H1 (cell line): ENCODE results near the gene HERC4. TPM values are rescaled to one million over a fixed set of nuclear protein-coding genes. Genes with fewer than 3 reads are reported as not detected.
A peak's percentile ranks its signal among the peaks of the same experiment; 100 is the strongest.
"Not testable (repeated sequence)": the region's sequence is repeated elsewhere in the genome, so short reads cannot be mapped to it uniquely, and the experiment has no call there.

Source experiments
- CTCF ChIA-PET: fragments of 300-600 bp; sonication (Branson Sonifier 250); formaldehyde crosslinking; loops from one replicate; lab custom pipeline; 2021; ENCODE audit not compliant: partially characterized antibody; lab: Charles Lee
- POLR2A ChIA-PET: fragments of 300-600 bp; sonication (Branson Sonifier 250); formaldehyde crosslinking; loops from one replicate; lab custom pipeline; 2021; ENCODE audit warnings: inconsistent platforms; ENCODE audit not compliant: partially characterized antibody; lab: Charles Lee
- DNase-seq, 2 experiments: peaks; one replicate each; pipeline versions ENCODE4 v3.0.0 to v3.0.0-alpha.2; 2010 to 2022; ENCODE audit warnings: low spot score in 2 of 2, low read depth in 1 of 2, mixed read lengths in 1 of 2
- FAIRE-seq: peaks from 2 replicates; lab custom pipeline; 2011; peaks lifted over from hg19 to GRCh38; lab: Jason Lieb, UNC
- H2AFZ ChIP-seq: 2 replicates; pipeline ENCODE4 v1.8.1; 2012; ENCODE audit warnings: low read length, inconsistent platforms
- H2AK5ac ChIP-seq: 2 replicates; pipeline ENCODE4 v1.6.1; 2013; ENCODE audit warnings: low read depth, low read length
- H2BK120ac ChIP-seq: replicated peaks from 2 replicates; pipeline ENCODE3; 2013; ENCODE audit warnings: low read depth, low read length, inconsistent platforms
- H2BK12ac ChIP-seq: 2 replicates; pipeline ENCODE4 v1.6.1; 2013; ENCODE audit warnings: low read depth, low read length
- H2BK15ac ChIP-seq: 2 replicates; pipeline ENCODE4 v1.6.1; 2013; ENCODE audit warnings: low read length
- H2BK20ac ChIP-seq: 2 replicates; pipeline ENCODE4 v1.6.1; 2013; ENCODE audit warnings: low read length
- H2BK5ac ChIP-seq: 2 replicates; pipeline ENCODE4 v1.6.1; 2013; ENCODE audit warnings: low read depth, low read length
- H3K14ac ChIP-seq: 2 replicates; pipeline ENCODE4 v1.6.1; 2013; ENCODE audit warnings: inconsistent platforms; ENCODE audit not compliant: insufficient read length
- H3K18ac ChIP-seq: 2 replicates; pipeline ENCODE4 v1.6.1; 2013; ENCODE audit warnings: low read length; ENCODE audit errors: extremely low read depth
- H3K23ac ChIP-seq: 2 replicates; pipeline ENCODE4 v1.6.1; 2013; ENCODE audit warnings: inconsistent platforms; ENCODE audit not compliant: insufficient read length
- H3K23me2 ChIP-seq: 2 replicates; pipeline ENCODE4 v1.6.1; 2013; ENCODE audit warnings: low read depth, low read length
- H3K27ac ChIP-seq: 2 replicates; pipeline ENCODE4 v1.6.1; 2011; ENCODE audit warnings: low read depth, low read length, inconsistent platforms
- H3K27me3 ChIP-seq, 4 experiments: replicated peaks in 1 of 4; 1 replicate in 1 of 4; 2 replicates in 3 of 4; pipeline versions ENCODE4 v1.6.1 to v1.8.1; 2011 to 2013; ENCODE audit warnings: low read length in 3 of 4, mild to moderate bottlenecking in 3 of 4, inconsistent platforms in 2 of 4, mixed read lengths in 2 of 4, moderate library complexity in 1 of 4; ENCODE audit not compliant: control insufficient read depth in 3 of 4, insufficient read depth in 3 of 4; ENCODE audit errors: extremely low read depth in 1 of 4
- H3K36me3 ChIP-seq, 4 experiments: 2 replicates each; pipeline versions ENCODE4 v1.6.1 to v1.8.1; 2011 to 2013; ENCODE audit warnings: mild to moderate bottlenecking in 4 of 4, low read length in 3 of 4, moderate library complexity in 2 of 4, control low read depth in 1 of 4, inconsistent platforms in 1 of 4; ENCODE audit not compliant: insufficient read depth in 4 of 4, control insufficient read depth in 2 of 4
- H3K4ac ChIP-seq: replicated peaks from 2 replicates; pipeline ENCODE3; 2013; ENCODE audit warnings: low read length, low read depth, mixed read lengths, inconsistent platforms; ENCODE audit not compliant: insufficient read length
- H3K4me1 ChIP-seq, 4 experiments: replicated peaks in 1 of 4; 1 replicate in 1 of 4; 2 replicates in 3 of 4; pipeline versions ENCODE4 v1.6.1 to v1.8.1; 2011 to 2013; ENCODE audit warnings: low read length in 3 of 4, inconsistent platforms in 2 of 4, mixed read lengths in 1 of 4; ENCODE audit not compliant: insufficient read depth in 4 of 4, control insufficient read depth in 3 of 4
- H3K4me2 ChIP-seq, 2 experiments: 2 replicates each; pipeline versions ENCODE4 v1.6.1 to v1.8.1; 2011 to 2013; ENCODE audit warnings: low read depth in 2 of 2, low read length in 2 of 2, control low read depth in 1 of 2, inconsistent platforms in 1 of 2, mild to moderate bottlenecking in 1 of 2; ENCODE audit not compliant: insufficient read depth in 1 of 2
- H3K4me3 ChIP-seq, 4 experiments: fragments of 200-600, 300-600 bp in 1 of 4; sonication (generic), shearing (Covaris generic), sonication (Bioruptor Twin) in 1 of 4; 2 replicates each; pipeline versions ENCODE4 v1.5.1 to v1.8.1; 2011 to 2016; ENCODE audit warnings: low read length in 4 of 4, low read depth in 3 of 4, control low read depth in 2 of 4, inconsistent platforms in 2 of 4, mild to moderate bottlenecking in 2 of 4, mixed read lengths in 1 of 4, moderate library complexity in 1 of 4; ENCODE audit not compliant: insufficient read depth in 2 of 4; ENCODE audit errors: extremely low read depth in 1 of 4
- H3K56ac ChIP-seq: replicated peaks from 2 replicates; pipeline ENCODE3; 2013; ENCODE audit warnings: low read depth, mild to moderate bottlenecking, mixed read lengths, low read length, inconsistent platforms; ENCODE audit not compliant: insufficient read length
- H3K79me1 ChIP-seq: 2 replicates; pipeline ENCODE4 v1.6.1; 2013; ENCODE audit warnings: low read depth, low read length, control low read depth
- H3K79me2 ChIP-seq, 2 experiments: 2 replicates each; pipeline versions ENCODE4 v1.6.1 to v1.8.1; 2012 to 2013; ENCODE audit warnings: low read length in 2 of 2, mild to moderate bottlenecking in 2 of 2, inconsistent platforms in 1 of 2; ENCODE audit not compliant: insufficient read depth in 2 of 2, control insufficient read depth in 1 of 2
- H3K9ac ChIP-seq, 4 experiments: replicated peaks in 1 of 4; 1 replicate in 1 of 4; 2 replicates in 3 of 4; pipeline versions ENCODE4 v1.6.1 to v1.8.1; 2011 to 2013; ENCODE audit warnings: low read depth in 3 of 4, low read length in 3 of 4, control low read depth in 2 of 4, mild to moderate bottlenecking in 2 of 4, moderate library complexity in 2 of 4, inconsistent platforms in 1 of 4; ENCODE audit errors: extremely low read depth in 1 of 4
- H3K9me3 ChIP-seq, 2 experiments: 2 replicates each; pipeline versions ENCODE4 v1.6.1 to v1.8.1; 2012 to 2013; ENCODE audit warnings: mild to moderate bottlenecking in 2 of 2, moderate library complexity in 2 of 2, control low read depth in 1 of 2, inconsistent platforms in 1 of 2, low read depth in 1 of 2, low read length in 1 of 2, mixed read lengths in 1 of 2; ENCODE audit not compliant: insufficient read depth in 2 of 2
- H4K20me1 ChIP-seq, 2 experiments: replicated peaks in 1 of 2; 2 replicates each; pipeline versions ENCODE3 to v1.8.1; 2011 to 2013; ENCODE audit warnings: inconsistent platforms in 2 of 2, low read length in 2 of 2, mild to moderate bottlenecking in 1 of 2; ENCODE audit not compliant: insufficient read depth in 2 of 2, control insufficient read depth in 1 of 2
- H4K5ac ChIP-seq: 2 replicates; pipeline ENCODE4 v1.6.1; 2013; ENCODE audit warnings: low read length, low read depth, mixed read lengths, inconsistent platforms; ENCODE audit not compliant: insufficient read length
- H4K8ac ChIP-seq: 2 replicates; pipeline ENCODE4 v1.8.0; 2013; ENCODE audit warnings: mild to moderate bottlenecking, moderate library complexity, low read length, inconsistent platforms; ENCODE audit not compliant: insufficient read depth; ENCODE audit errors: extremely low read depth
- H4K91ac ChIP-seq: replicated peaks from 2 replicates; pipeline ENCODE3; 2013; ENCODE audit warnings: low read length, mixed read lengths, inconsistent platforms; ENCODE audit not compliant: insufficient read length
- WGBS, 2 experiments: shearing (Covaris generic) in 1 of 2; methylation state at CpG; one replicate each; pipeline versions ENCODE4 v1.1.6 to v1.1.7; 2013 to 2015; ENCODE audit warnings: low lambda C conversion rate in 2 of 2, mixed read lengths in 2 of 2, inconsistent platforms in 1 of 2, low coverage in 1 of 2, missing lambda C conversion rate in 1 of 2; ENCODE audit not compliant: insufficient replicate concordance in 2 of 2, insufficient coverage in 1 of 2, insufficient read length in 1 of 2; ENCODE audit errors: extremely low coverage in 1 of 2, missing lambda C conversion rate in 1 of 2; 5-methylcytosine and 5-hydroxymethylcytosine counted together
- polyA plus RNA-seq, 7 experiments: library from polyadenylated mRNA; depleted of rRNA in 3 of 7; stranded (reverse) in 5 of 7; unstranded in 2 of 7; fragments of >200 nt in 5 of 7; fragments of 200-250 nt in 2 of 7; gene quantifications; 1 replicate in 5 of 7; 2 replicates in 1 of 7; 4 replicates in 1 of 7; pipeline versions ENCODE4 v1.2.1 to v1.2.3, GENCODE V29; 2011 to 2013; ENCODE audit warnings: missing spikeins in 2 of 7, mixed read lengths in 2 of 7
- total RNA-seq: library from RNA; stranded (reverse); fragmentation: NEBNext Ultra II Directional; extraction: Animal tissue kit (Norgen Biotek cat#: 25700); gene quantifications from 2 replicates; pipeline ENCODE4 v1.2.1, GENCODE V29; 2021

The HERC4 gene
- total and polyA plus RNA-seq, 2 of the 8 experiments (the other 6 are each of a cell fraction or from before 2014, with no cell fraction given) = 7.5 to 44.0 TPM

DNA sequence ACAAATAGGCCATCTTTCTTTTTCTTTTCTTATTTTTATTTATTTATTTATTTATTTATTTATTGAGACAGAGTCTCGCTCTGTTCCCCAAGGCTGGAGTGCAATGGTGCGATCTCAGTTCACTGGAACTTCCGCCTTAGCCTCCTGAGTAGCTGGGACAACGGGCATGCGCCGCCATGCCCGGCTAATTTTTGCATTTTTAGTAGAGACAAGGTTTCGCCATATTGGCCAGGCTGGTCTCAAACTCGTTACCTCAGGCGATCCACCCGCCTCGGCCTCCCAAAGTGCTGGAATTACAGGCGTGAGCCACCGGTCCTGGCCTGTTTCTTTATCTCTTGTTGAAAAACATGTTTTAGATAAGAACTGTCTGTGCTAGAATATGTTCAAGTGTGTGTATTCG, 998 bp upstream of the HERC4 start:
- not testable (repeated sequence) for FAIRE-seq, H3K18ac ChIP-seq, H3K23ac ChIP-seq, H3K9me3 ChIP-seq, DNase-seq, H2BK12ac ChIP-seq, H2BK20ac ChIP-seq, H3K4ac ChIP-seq, H2BK5ac ChIP-seq, H3K14ac ChIP-seq, H2BK120ac ChIP-seq, H4K91ac ChIP-seq, H2BK15ac ChIP-seq, H3K56ac ChIP-seq, H3K27ac ChIP-seq, H3K9ac ChIP-seq, H3K27me3 ChIP-seq, H2AFZ ChIP-seq, H3K79me1 ChIP-seq, H3K4me3 ChIP-seq, H4K8ac ChIP-seq, H4K5ac ChIP-seq, H3K23me2 ChIP-seq, H4K20me1 ChIP-seq, H2AK5ac ChIP-seq
- H3K79me2 ChIP-seq = peaks cover 0 to 34% of the 10 kb centered on the region in 2 experiments; a peak in 3 of 4 replicates
- peak overlapping the region in 1 of 2 experiments; percentile 68; a peak in 1 of 4 replicates for H3K4me2 ChIP-seq
- H3K36me3 ChIP-seq = peaks cover 0 to 16% (median 0%) of the 10 kb centered on the region in 4 experiments; a peak in 2 of 8 replicates
- ChIA-PET CTCF (interaction anchor here (0.9 to 1.4 kb wide), 3 partner anchors 9 to 80 kb away, joined by 3 read pairs; no protein-coding TSS in a partner anchor), POLR2A (interaction anchor here (1.2 to 1.4 kb wide), 2 partner anchors 12 to 155 kb away, joined by 3 read pairs; no protein-coding TSS in a partner anchor)
- peaks cover 0 to 10% (median 2%) of the 10 kb centered on the region in 4 experiments; a peak in 2 of 7 replicates for H3K4me1 ChIP-seq
- 94% methylated on average over 15 of the region's 15 CpGs; no CpG with 5 or more reads in 1 of the 2 experiments for WGBS, 2 experiments
